GM23338 (cell line): ENCODE measurements around the gene CACNA2D1.

ENCODE experiments used
- CREB1 ChIP-seq: fragments of 250-450 bp; sonication (Bioruptor Pico); IDR thresholded peaks from 2 replicates; pipeline ENCODE4 v1.5.0; 2020; ENCODE audit warnings: low read depth, mild to moderate bottlenecking, moderate library complexity
- CTCF ChIP-seq, 2 experiments: fragments of 200-600 bp in 1 of 2; sonication (generic) in 1 of 2; conservative IDR thresholded peaks; 2 replicates each; pipeline versions ENCODE4 v1.5.1 to v1.6.1; 2016 to 2017; ENCODE audit warnings: antibody characterized with exemption in 2 of 2, low read depth in 2 of 2, mild to moderate bottlenecking in 2 of 2, moderate library complexity in 1 of 2
- ETS1 ChIP-seq: IDR thresholded peaks from 2 replicates; pipeline ENCODE4 v1.6.1; 2016; ENCODE audit warnings: antibody characterized with exemption
- EZH2 ChIP-seq: fragments of 200-600 bp; sonication (generic); IDR thresholded peaks from one replicate; pipeline ENCODE4 v1.8.0; 2017; ENCODE audit warnings: antibody characterized with exemption, mild to moderate bottlenecking, low read depth; ENCODE audit not compliant: unreplicated experiment
- EZH2phosphoT487 ChIP-seq: fragments of 200-600 bp; sonication (generic); IDR thresholded peaks from one replicate; pipeline ENCODE4 v1.8.1; 2018; ENCODE audit warnings: antibody characterized with exemption; ENCODE audit not compliant: unreplicated experiment
- JUNB ChIP-seq: IDR thresholded peaks from one replicate; pipeline ENCODE4 v1.6.1; 2016; ENCODE audit warnings: antibody characterized with exemption; ENCODE audit not compliant: unreplicated experiment
- POLR2AphosphoS5 ChIP-seq: IDR thresholded peaks from 2 replicates; pipeline ENCODE4 v1.6.1; 2016; ENCODE audit warnings: antibody characterized with exemption, low read depth
- REST ChIP-seq: IDR thresholded peaks from one replicate; pipeline ENCODE4 v1.6.1; 2018; ENCODE audit warnings: antibody characterized with exemption; ENCODE audit not compliant: unreplicated experiment
- STAT1 ChIP-seq: IDR thresholded peaks from one replicate; pipeline ENCODE4 v1.6.1; 2016; ENCODE audit warnings: antibody characterized with exemption; ENCODE audit not compliant: unreplicated experiment
- ZNF114 ChIP-seq: fragments of 250-450 bp; sonication (Bioruptor Pico); IDR thresholded peaks from 2 replicates; pipeline ENCODE4 v1.5.0; 2020; ENCODE audit warnings: mild to moderate bottlenecking, moderate library complexity
- ZNF331 ChIP-seq: fragments of 250-450 bp; sonication (Bioruptor Pico); IDR thresholded peaks from 2 replicates; pipeline ENCODE4 v1.5.0; 2020; ENCODE audit warnings: low read depth, mild to moderate bottlenecking, moderate library complexity

- TF ChIP-seq CTCF (conservative IDR thresholded peaks at IDR 0.05; ENCODE audit: low read depth in 2 of 2) (no peak), JUNB (no peak), ETS1 (no peak), STAT1 (no peak), POLR2AphosphoS5 (no peak), REST (no peak), EZH2 (no peak), EZH2phosphoT487 (no peak), ZNF331 (CRISPR knock-in tag) (no peak), CREB1 (CRISPR knock-in tag) (no peak), ZNF114 (CRISPR knock-in tag) (no peak)
These were observed 286.7 kb downstream of the CACNA2D1 start for GRCh38 chr7:82156893-82157292.
